HCT116 (cell line): ENCODE results near the gene CFAP97. TPM values are rescaled to one million over a fixed set of nuclear protein-coding genes. Genes with fewer than 3 reads are reported as not detected.

Experiments
- ATAC-seq: fragments of 200-7000 bp; cut with Tn5 transposase; 2 replicates; pipeline ENCODE4 v1.9.1; 2020; ENCODE audit warnings: mild to moderate bottlenecking, moderate library complexity
- BruUV-seq: library from RNA; stranded (reverse); fragments of 400-500 nt; replicated peaks from 2 replicates; lab custom pipeline; 2021; lab: Mats Ljungman, UMichigan
- CTCF ChIA-PET: fragments of 300-600 bp; sonication (Branson Sonifier 250); formaldehyde crosslinking; loops from one replicate; lab custom pipeline; 2021; ENCODE audit warnings: antibody characterized with exemption; lab: Charles Lee
- POLR2A ChIA-PET: fragments of 300-600, 350-600 bp; sonication (Branson Sonifier 250); formaldehyde crosslinking; loops from one replicate; lab custom pipeline; 2021; ENCODE audit warnings: antibody characterized with exemption; lab: Charles Lee
- RAD21 ChIA-PET, 2 experiments: fragments of 300-600 bp; sonication (Branson Sonifier 250); formaldehyde crosslinking; loops; one replicate each; lab custom pipeline; 2023; ENCODE audit warnings: low total read pairs in 2 of 2; ENCODE audit not compliant: uncharacterized antibody in 2 of 2, unreplicated experiment in 2 of 2, low non-redundant PET in 1 of 2; lab: Charles Lee
- DNase-seq: peaks from one replicate; pipeline ENCODE4 v3.0.0-alpha.2; 2010; ENCODE audit warnings: low read depth, low spot score
- H2AFZ ChIP-seq: fragments of 200-600 bp; shearing (Covaris generic), sonication (generic); 2 replicates; pipeline ENCODE4 v1.6.1; 2017; ENCODE audit warnings: low read depth, mixed run types, mixed read lengths, antibody characterized with exemption, low read length; ENCODE audit not compliant: poor library complexity, severe bottlenecking
- H3K27ac ChIP-seq: 2 replicates; pipeline ENCODE4 v1.5.1; 2012; ENCODE audit warnings: low read depth, low read length
- H3K27me3 ChIP-seq: fragments of 200-600 bp; sonication (generic); 2 replicates; pipeline ENCODE4 v1.6.1; 2016; ENCODE audit warnings: mixed run types, low read length, mixed read lengths; ENCODE audit not compliant: insufficient read depth
- H3K36me3 ChIP-seq, 2 experiments: fragments of 200-500 bp in 1 of 2; fragments of 200-600 bp in 1 of 2; sonication (Bioruptor generic) in 1 of 2; sonication (generic) in 1 of 2; 2 replicates each; pipeline versions ENCODE4 v1.5.1 to v1.6.1; 2014 to 2016; ENCODE audit warnings: low read length in 2 of 2, inconsistent platforms in 1 of 2, mixed read lengths in 1 of 2, mixed run types in 1 of 2; ENCODE audit not compliant: insufficient read depth in 2 of 2, control insufficient read depth in 1 of 2
- H3K4me1 ChIP-seq, 2 experiments: fragments of 200-600 bp in 1 of 2; sonication (generic) in 1 of 2; 2 replicates each; pipeline versions ENCODE4 v1.5.1 to v1.6.1; 2012 to 2017; ENCODE audit warnings: low read length in 2 of 2, inconsistent platforms in 1 of 2, mild to moderate bottlenecking in 1 of 2, mixed read lengths in 1 of 2, mixed run types in 1 of 2, moderate library complexity in 1 of 2; ENCODE audit not compliant: insufficient read depth in 2 of 2, control insufficient read depth in 1 of 2
- H3K4me2 ChIP-seq: fragments of 200-600 bp; sonication (generic); 2 replicates; pipeline ENCODE4 v1.6.1; 2017; ENCODE audit warnings: mixed run types, low read length, mixed read lengths
- H3K4me3 ChIP-seq, 2 experiments: fragments of 200-600 bp in 1 of 2; sonication (generic) in 1 of 2; replicated peaks in 1 of 2; 2 replicates each; pipeline ENCODE4 v1.5.1; 2011 to 2016; ENCODE audit warnings: low read length in 2 of 2, control low read depth in 1 of 2, low read depth in 1 of 2, mild to moderate bottlenecking in 1 of 2, mixed read lengths in 1 of 2, mixed run types in 1 of 2
- H3K79me2 ChIP-seq: fragments of 200-600 bp; sonication (generic); 2 replicates; pipeline ENCODE4 v1.6.1; 2017; ENCODE audit warnings: mild to moderate bottlenecking, mixed run types, low read length, moderate library complexity, mixed read lengths; ENCODE audit not compliant: insufficient read depth
- H3K9ac ChIP-seq: fragments of 200-600 bp; sonication (generic); 2 replicates; pipeline ENCODE4 v1.6.1; 2016; ENCODE audit warnings: low read length, mixed read lengths
- H3K9me2 ChIP-seq: fragments of 200-600 bp; sonication (generic), shearing (Covaris generic); 2 replicates; pipeline ENCODE4 v1.6.1; 2017; ENCODE audit warnings: mixed run types, mild to moderate bottlenecking, moderate library complexity; ENCODE audit not compliant: insufficient read depth
- H3K9me3 ChIP-seq, 2 experiments: fragments of 200-500 bp in 1 of 2; fragments of 200-600 bp in 1 of 2; sonication (Bioruptor generic) in 1 of 2; sonication (generic) in 1 of 2; 2 replicates each; pipeline ENCODE4 v1.6.1; 2014 to 2017; ENCODE audit warnings: low read length in 2 of 2, mixed read lengths in 2 of 2, inconsistent platforms in 1 of 2, low read depth in 1 of 2, mild to moderate bottlenecking in 1 of 2, mixed run types in 1 of 2, moderate library complexity in 1 of 2; ENCODE audit not compliant: control insufficient read depth in 1 of 2, insufficient read depth in 1 of 2
- H4K20me1 ChIP-seq: fragments of 200-600 bp; sonication (generic), shearing (Covaris generic); 2 replicates; pipeline ENCODE4 v1.6.1; 2017; ENCODE audit warnings: mixed run types, mild to moderate bottlenecking, moderate library complexity; ENCODE audit not compliant: insufficient read depth
- ATF3 ChIP-seq: IDR thresholded peaks from 2 replicates; pipeline ENCODE4 v1.6.1; 2012
- CEBPB ChIP-seq: IDR thresholded peaks from 2 replicates; pipeline ENCODE4 v1.6.1; 2012; ENCODE audit warnings: low read depth
- ELF1 ChIP-seq: IDR thresholded peaks from 2 replicates; pipeline ENCODE4 v1.6.1; 2012; ENCODE audit warnings: low read depth, borderline replicate concordance
- MAX ChIP-seq: IDR thresholded peaks from 2 replicates; pipeline ENCODE4 v1.6.1; 2012
- POLR2A ChIP-seq: IDR thresholded peaks from 2 replicates; pipeline ENCODE4 v1.7.0; 2011; ENCODE audit warnings: borderline replicate concordance; ENCODE audit not compliant: insufficient read depth, insufficient read length; ENCODE audit errors: extremely low read depth
- RAD21 ChIP-seq: IDR thresholded peaks from 2 replicates; pipeline ENCODE4 v1.6.1; 2012; ENCODE audit warnings: low read depth, mild to moderate bottlenecking
- SIN3A ChIP-seq: IDR thresholded peaks from 2 replicates; pipeline ENCODE4 v1.6.1; 2012; ENCODE audit warnings: low read depth
- TCF7L2 ChIP-seq: IDR thresholded peaks from 2 replicates; pipeline ENCODE4 v1.7.0; 2011; ENCODE audit warnings: borderline replicate concordance, inconsistent platforms; ENCODE audit not compliant: insufficient read depth, insufficient read length; ENCODE audit errors: extremely low read depth
- YY1 ChIP-seq: IDR thresholded peaks from 2 replicates; pipeline ENCODE4 v1.6.1; 2011; ENCODE audit warnings: low read length, low read depth, moderate library complexity, mild to moderate bottlenecking; ENCODE audit not compliant: insufficient replicate concordance; ENCODE audit errors: extremely low read depth
- ZBTB33 ChIP-seq: IDR thresholded peaks from 2 replicates; pipeline ENCODE4 v1.6.1; 2011; ENCODE audit warnings: mild to moderate bottlenecking, low read length, moderate library complexity; ENCODE audit not compliant: insufficient replicate concordance; ENCODE audit errors: extremely low read depth
- ZNF274 ChIP-seq: fragments of 200-500 bp; sonication (Bioruptor generic); IDR thresholded peaks from 2 replicates; pipeline ENCODE4 v1.6.1; 2014; ENCODE audit warnings: mild to moderate bottlenecking, low read depth, low read length, inconsistent platforms
- intact Hi-C: fragments of 100-400 bp; cut with micrococcal nuclease; formaldehyde crosslinking; loops from 2 replicates; pipeline ENCODE4 v1.10.0; 2022
- total RNA-seq: library from RNA; stranded (reverse); gene quantifications from one replicate; pipeline ENCODE4 v1.2.1, GENCODE V29; 2021; ENCODE audit not compliant: unreplicated experiment

CFAP97 gene
- total RNA-seq, 1 experiment from 2014 or later: 57.7 TPM

- H3K4me2 ChIP-seq: no peak overlapping the region
- H3K27me3 ChIP-seq: no peaks in the 10 kb centered on the region
- H3K9me2 ChIP-seq: no peaks in the 10 kb centered on the region
- TF ChIP-seq MAX (no peak), TCF7L2 (no peak), ZNF274 (no peak), ZBTB33 (no peak), CEBPB (no peak), POLR2A (no peak), ELF1 (no peak), RAD21 (no peak), YY1 (no peak), SIN3A (no peak), ATF3 (no peak)
- H4K20me1 ChIP-seq: no peaks in the 10 kb centered on the region
- no TSS peak for BruUV-seq
- H3K9me3 ChIP-seq: no peaks in the 10 kb centered on the region
- no peak for ATAC-seq
- intact Hi-C loops: no loop called here
- no peak overlapping the region for H3K4me3 ChIP-seq
- no peak overlapping the region for H3K27ac ChIP-seq
- ChIA-PET CTCF (no interaction called here), RAD21 (no interaction called here), POLR2A (no interaction called here)
- no peak overlapping the region for H3K9ac ChIP-seq
- no peaks in the 10 kb centered on the region for H3K4me1 ChIP-seq
- DNase-seq: no peak
- no peaks in the 10 kb centered on the region for H3K79me2 ChIP-seq
- H2AFZ ChIP-seq: no peak overlapping the region
- no peaks in the 10 kb centered on the region for H3K36me3 ChIP-seq
Observed at GRCh38 chr4:185127021-185127925, 76.5 kb downstream of the CFAP97 start.
